GM11168 (cell line): Measurements from ENCODE around the gene OR2T5.
"Not testable (repeated sequence)": the region's sequence is repeated elsewhere in the genome, so short reads cannot be mapped to it uniquely, and the experiment has no call there.

Experiments
- in situ Hi-C: fragments of 300-500 bp; cut with MboI; formaldehyde crosslinking; loops from one replicate; pipeline ENCODE4 v1.12.0; 2022; ENCODE audit warnings: low sequenced_read_pairs; ENCODE audit not compliant: unreplicated experiment

The OR2T5 gene

GRCh38 chr1:248500305-248501035, 12.1 kb downstream of the OR2T5 start:
- in situ Hi-C loops, result loop anchor here (5.0 kb wide), 1 partner anchor 47 kb away; no protein-coding TSS in a partner anchor

- in situ Hi-C loops, result not testable (repeated sequence)
Observed at GRCh38 chr1:248507773-248508172, 19.4 kb downstream of the OR2T5 start, which contains the start of gene OR2G6. TSS of gene OR2G6 (plus strand) at chr1:248508073. CDS start at chr1:248521647, 13,574 bp downstream.

GRCh38 chr1:248510217-248510616, 21.8 kb downstream of the OR2T5 start:
- in situ Hi-C loops, result not testable (repeated sequence)

GRCh38 chr1:248521856-248522255, 33.5 kb downstream of the OR2T5 start:
- in situ Hi-C loops, result no loop called here

- in situ Hi-C loops, result not testable (repeated sequence)
Observed at GRCh38 chr1:248537449-248537848, 49.1 kb downstream of the OR2T5 start.
